ENCODE measurements around the gene DAB2IP.
"Not testable (repeated sequence)": the region's sequence is repeated elsewhere in the genome, so short reads cannot be mapped to it uniquely, and the experiment has no call there.

Gene DAB2IP

GRCh38 chr9:121641224-121641611 is 10.2 kb upstream of the DAB2IP start:
- no peak overlapping the region for H3K27ac ChIP-seq
- DNase-seq (ENCODE audit: low read depth, low spot score) = no peak

- DNase-seq (ENCODE audit: low read depth, low spot score) = no peak
- no peak overlapping the region for H3K27ac ChIP-seq
Observed at GRCh38 chr9:121642758-121643157, 8.7 kb upstream of the DAB2IP start.

GRCh38 chr9:121643473-121643872 is 8.0 kb upstream of the DAB2IP start:
- DNase-seq (ENCODE audit: low read depth, low spot score) = no peak
- no peak overlapping the region for H3K27ac ChIP-seq

- not testable (repeated sequence) for H3K27ac ChIP-seq; DNase-seq (ENCODE audit: low read depth, low spot score)
Observed at GRCh38 chr9:121644040-121644439, 7.4 kb upstream of the DAB2IP start.

- no peak for DNase-seq (ENCODE audit: low read depth, low spot score)
- H3K27ac ChIP-seq = no peak overlapping the region
Observed at GRCh38 chr9:121645003-121645402, 6.4 kb upstream of the DAB2IP start.

GRCh38 chr9:121645853-121646807 is 5.3 kb upstream of the DAB2IP start:
- DNase-seq (ENCODE audit: low read depth, low spot score) = no peak
- no peak overlapping the region for H3K27ac ChIP-seq

GRCh38 chr9:121646992-121647391 is 4.4 kb upstream of the DAB2IP start:
- no peak for DNase-seq (ENCODE audit: low read depth, low spot score)
- H3K27ac ChIP-seq = no peak overlapping the region

- no peak overlapping the region for H3K27ac ChIP-seq
- no peak for DNase-seq (ENCODE audit: low read depth, low spot score)
Observed at GRCh38 chr9:121648172-121648571, 3.3 kb upstream of the DAB2IP start.

- no peak overlapping the region for H3K27ac ChIP-seq
- no peak for DNase-seq (ENCODE audit: low read depth, low spot score)
Observed at GRCh38 chr9:121648799-121649198, 2.6 kb upstream of the DAB2IP start.

- no peak for DNase-seq (ENCODE audit: low read depth, low spot score)
- H3K27ac ChIP-seq = no peak overlapping the region
Observed at GRCh38 chr9:121649476-121650216, 1.8 kb upstream of the DAB2IP start.

GRCh38 chr9:121650217-121651007 is 1.0 kb upstream of the DAB2IP start:
- H3K27ac ChIP-seq = no peak overlapping the region
- DNase-seq (ENCODE audit: low read depth, low spot score) = no peak

GRCh38 chr9:121651008-121651294 is 483 bp upstream of the DAB2IP start:
- H3K27ac ChIP-seq = no peak overlapping the region
- no peak for DNase-seq (ENCODE audit: low read depth, low spot score)

GRCh38 chr9:121652021-121652837 is 795 bp downstream of the DAB2IP start:
- no peak overlapping the region for H3K27ac ChIP-seq
- no peak for DNase-seq (ENCODE audit: low read depth, low spot score)

GRCh38 chr9:121652838-121653231 is 1.4 kb downstream of the DAB2IP start:
- H3K27ac ChIP-seq = no peak overlapping the region
- DNase-seq (ENCODE audit: low read depth, low spot score) = no peak

- no peak overlapping the region for H3K27ac ChIP-seq
- DNase-seq (ENCODE audit: low read depth, low spot score) = no peak
Observed at GRCh38 chr9:121654499-121655140, 3.2 kb downstream of the DAB2IP start.

GRCh38 chr9:121655231-121655755 is 3.9 kb downstream of the DAB2IP start:
- H3K27ac ChIP-seq = no peak overlapping the region
- no peak for DNase-seq (ENCODE audit: low read depth, low spot score)

GRCh38 chr9:121656941-121657470 is 5.6 kb downstream of the DAB2IP start:
- no peak for DNase-seq (ENCODE audit: low read depth, low spot score)

GRCh38 chr9:121658166-121658565 is 6.7 kb downstream of the DAB2IP start:
- no peak for DNase-seq (ENCODE audit: low read depth, low spot score)
- H3K27ac ChIP-seq = no peak overlapping the region

More at GRCh38 chr9:121656941-121657470, 5.6 kb downstream of the DAB2IP start:
- H3K27ac ChIP-seq = no peak overlapping the region

- no peak for DNase-seq (ENCODE audit: low read depth, low spot score)
- no peak overlapping the region for H3K27ac ChIP-seq
Observed at GRCh38 chr9:121658591-121658990, 7.2 kb downstream of the DAB2IP start.
